Type B pancreatic cell (in vitro differentiated cells): ENCODE data around the gene ZBTB1. TPM values are rescaled to one million over a fixed set of nuclear protein-coding genes. Genes with fewer than 3 reads are reported as not detected.

Experiments used
- DNase-seq: peaks from one replicate; pipeline ENCODE4 v3.0.0; 2021; ENCODE audit warnings: mixed read lengths; ENCODE audit not compliant: unreplicated experiment; ENCODE audit errors: extremely low spot score
- H3K27ac Mint-ChIP-seq: 2 replicates; pipeline ENCODE4 v1.8.0; 2021; ENCODE audit warnings: mild to moderate bottlenecking, mixed read lengths
- H3K27me3 Mint-ChIP-seq: 2 replicates; pipeline ENCODE4 v1.8.0; 2021; ENCODE audit warnings: mixed read lengths
- H3K36me3 Mint-ChIP-seq: 2 replicates; pipeline ENCODE4 v1.8.0; 2021; ENCODE audit warnings: mixed read lengths
- H3K4me1 Mint-ChIP-seq: one replicate; pipeline ENCODE4 v1.8.0; 2021; ENCODE audit warnings: mixed read lengths; ENCODE audit not compliant: unreplicated experiment
- H3K4me3 Mint-ChIP-seq: 2 replicates; pipeline ENCODE4 v1.8.0; 2021; ENCODE audit warnings: mild to moderate bottlenecking, mixed read lengths
- H3K9me3 Mint-ChIP-seq: 2 replicates; pipeline ENCODE4 v1.8.0; 2021; ENCODE audit warnings: mixed read lengths
- total RNA-seq: library from RNA; stranded (reverse); gene quantifications from 2 replicates; pipeline ENCODE4 v1.2.1, GENCODE V29; 2021; ENCODE audit warnings: low replicate concordance
- TF ChIP-seq, protein P1 (sequence below): fragments of 200-600 bp; sonication (generic); conservative IDR thresholded peaks from 2 replicates; pipeline ENCODE4 v1.5.0; 2021; ENCODE audit warnings: antibody characterized with exemption, mild to moderate bottlenecking

Gene ZBTB1
- total RNA-seq, 1 donor from 2014 or later, result 43.2 TPM

DNA sequence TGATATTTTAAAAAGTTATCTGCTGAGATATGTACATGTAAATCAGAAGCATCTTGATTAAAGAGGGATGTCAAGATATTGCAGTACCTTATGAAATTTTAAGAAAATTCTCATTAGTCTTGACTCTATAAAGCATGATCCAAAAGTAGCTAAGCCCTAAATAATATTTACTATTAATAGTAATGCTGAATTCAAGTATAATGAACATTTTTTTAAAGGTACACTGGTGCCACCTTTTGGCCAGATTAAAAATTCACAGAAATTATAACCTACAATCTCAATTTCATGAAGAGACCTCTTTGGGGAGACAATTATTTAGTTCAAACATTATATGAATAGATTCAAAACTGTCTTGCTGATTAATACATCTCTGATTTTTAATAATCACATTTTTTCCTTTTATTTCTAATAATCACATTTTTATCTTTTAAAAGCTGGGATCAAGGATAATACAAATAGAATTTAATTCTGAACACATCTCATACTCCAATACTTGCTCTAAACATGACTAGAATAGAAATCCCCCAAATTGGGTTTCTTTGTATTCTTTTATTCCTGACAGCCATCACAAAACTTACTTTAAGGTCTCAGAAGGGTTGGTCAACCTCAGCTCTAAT lies 25.8 kb upstream of the ZBTB1 start:
- DNase-seq, result no peak
- no peaks in the 10 kb centered on the region for H3K4me1 Mint-ChIP-seq
- H3K27me3 Mint-ChIP-seq, result no peaks in the 10 kb centered on the region
- H3K36me3 Mint-ChIP-seq, result peaks cover 4% of the 10 kb centered on the region
- H3K9me3 Mint-ChIP-seq, result no peaks in the 10 kb centered on the region
- TF ChIP-seq, protein P1, sequence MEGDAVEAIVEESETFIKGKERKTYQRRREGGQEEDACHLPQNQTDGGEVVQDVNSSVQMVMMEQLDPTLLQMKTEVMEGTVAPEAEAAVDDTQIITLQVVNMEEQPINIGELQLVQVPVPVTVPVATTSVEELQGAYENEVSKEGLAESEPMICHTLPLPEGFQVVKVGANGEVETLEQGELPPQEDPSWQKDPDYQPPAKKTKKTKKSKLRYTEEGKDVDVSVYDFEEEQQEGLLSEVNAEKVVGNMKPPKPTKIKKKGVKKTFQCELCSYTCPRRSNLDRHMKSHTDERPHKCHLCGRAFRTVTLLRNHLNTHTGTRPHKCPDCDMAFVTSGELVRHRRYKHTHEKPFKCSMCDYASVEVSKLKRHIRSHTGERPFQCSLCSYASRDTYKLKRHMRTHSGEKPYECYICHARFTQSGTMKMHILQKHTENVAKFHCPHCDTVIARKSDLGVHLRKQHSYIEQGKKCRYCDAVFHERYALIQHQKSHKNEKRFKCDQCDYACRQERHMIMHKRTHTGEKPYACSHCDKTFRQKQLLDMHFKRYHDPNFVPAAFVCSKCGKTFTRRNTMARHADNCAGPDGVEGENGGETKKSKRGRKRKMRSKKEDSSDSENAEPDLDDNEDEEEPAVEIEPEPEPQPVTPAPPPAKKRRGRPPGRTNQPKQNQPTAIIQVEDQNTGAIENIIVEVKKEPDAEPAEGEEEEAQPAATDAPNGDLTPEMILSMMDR, result peak; percentile 66
- H3K4me3 Mint-ChIP-seq, result no peak overlapping the region
- H3K27ac Mint-ChIP-seq, result no peak overlapping the region

DNA sequence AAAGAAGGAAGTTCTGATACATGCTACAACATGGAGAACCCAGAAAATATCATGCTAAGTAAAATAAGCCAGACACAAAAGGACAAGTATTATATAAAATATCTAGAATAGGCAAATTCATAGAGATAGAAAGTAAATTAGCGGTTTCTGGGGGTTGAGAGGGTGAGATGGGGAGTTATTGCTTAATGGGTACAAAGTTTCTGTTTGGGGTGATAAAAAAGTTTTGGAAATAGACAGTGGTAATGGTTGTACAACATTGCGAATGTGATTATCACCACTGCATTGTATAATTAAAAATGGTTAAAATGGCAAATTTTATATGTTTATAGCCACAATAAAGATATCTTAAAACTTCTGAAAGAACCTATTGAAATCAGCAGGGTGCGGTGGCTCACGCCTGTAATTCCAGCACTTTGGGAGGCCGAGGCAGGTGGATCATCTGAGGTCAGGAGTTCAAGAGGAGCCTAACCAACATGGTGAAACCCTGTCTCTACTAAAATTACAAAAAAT lies 15.9 kb upstream of the ZBTB1 start:
- DNase-seq, result no peak
- peaks cover 7% of the 10 kb centered on the region for H3K36me3 Mint-ChIP-seq
- TF ChIP-seq, protein P1, result no peak
- H3K4me1 Mint-ChIP-seq, result no peaks in the 10 kb centered on the region
- no peak overlapping the region for H3K27ac Mint-ChIP-seq
- H3K27me3 Mint-ChIP-seq, result no peaks in the 10 kb centered on the region
- no peaks in the 10 kb centered on the region for H3K9me3 Mint-ChIP-seq
- H3K4me3 Mint-ChIP-seq, result no peak overlapping the region

DNA sequence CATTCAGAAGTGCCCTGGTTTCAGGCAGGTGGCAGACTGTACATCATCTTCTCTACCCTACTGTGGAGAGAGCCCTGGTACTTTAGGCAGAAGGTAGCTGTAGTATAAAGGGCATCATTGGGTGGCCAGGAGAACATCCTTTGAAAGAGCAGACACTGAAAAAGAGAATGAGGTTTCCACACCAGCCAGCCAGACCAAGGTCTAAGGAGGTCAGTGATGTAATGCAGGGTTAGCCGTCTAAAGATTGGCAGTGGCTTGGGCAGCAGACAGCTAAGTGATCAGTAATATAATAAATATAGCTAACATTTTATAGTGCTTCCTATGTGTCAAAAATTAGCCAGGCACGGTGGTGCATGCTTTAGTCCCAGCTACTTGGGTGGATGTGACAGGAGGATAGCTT lies 12.9 kb upstream of the ZBTB1 start:
- Mint-ChIP-seq H3K4me3 (no peak overlapping the region), H3K27me3 (no peaks in the 10 kb centered on the region)

DNA sequence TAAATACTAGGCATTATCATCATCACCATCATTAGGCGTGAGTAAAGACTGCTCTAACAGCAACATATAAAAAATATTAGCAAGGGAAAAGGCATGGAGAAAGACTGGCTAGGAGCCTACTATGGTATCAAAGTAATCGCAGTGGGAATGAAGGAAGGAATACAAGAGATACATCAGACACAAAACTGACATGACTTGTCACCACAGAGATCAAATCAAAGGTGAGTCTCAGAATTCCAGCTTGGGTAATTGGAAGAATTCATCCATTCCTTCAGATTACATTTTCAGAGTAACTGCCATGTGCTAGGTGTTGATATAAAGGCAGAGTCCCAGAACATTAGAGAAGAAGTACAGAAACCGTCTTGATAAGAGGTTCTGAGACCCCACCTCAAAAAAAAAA lies 11.1 kb upstream of the ZBTB1 start:
- DNase-seq, result no peak
- TF ChIP-seq, protein P1, result no peak
- H3K9me3 Mint-ChIP-seq, result no peaks in the 10 kb centered on the region
- peaks cover 11% of the 10 kb centered on the region for H3K36me3 Mint-ChIP-seq
- no peak overlapping the region for H3K27ac Mint-ChIP-seq
- no peaks in the 10 kb centered on the region for H3K4me1 Mint-ChIP-seq
- no peaks in the 10 kb centered on the region for H3K27me3 Mint-ChIP-seq
- no peak overlapping the region for H3K4me3 Mint-ChIP-seq

More for the DNA sequence above, 12.9 kb upstream of the ZBTB1 start:
- no peak overlapping the region for H3K27ac Mint-ChIP-seq
- H3K36me3 Mint-ChIP-seq, result peaks cover 12% of the 10 kb centered on the region
- no peak for DNase-seq
- H3K4me1 Mint-ChIP-seq, result no peaks in the 10 kb centered on the region
- H3K9me3 Mint-ChIP-seq, result no peaks in the 10 kb centered on the region
- TF ChIP-seq, protein P1, result no peak

DNA sequence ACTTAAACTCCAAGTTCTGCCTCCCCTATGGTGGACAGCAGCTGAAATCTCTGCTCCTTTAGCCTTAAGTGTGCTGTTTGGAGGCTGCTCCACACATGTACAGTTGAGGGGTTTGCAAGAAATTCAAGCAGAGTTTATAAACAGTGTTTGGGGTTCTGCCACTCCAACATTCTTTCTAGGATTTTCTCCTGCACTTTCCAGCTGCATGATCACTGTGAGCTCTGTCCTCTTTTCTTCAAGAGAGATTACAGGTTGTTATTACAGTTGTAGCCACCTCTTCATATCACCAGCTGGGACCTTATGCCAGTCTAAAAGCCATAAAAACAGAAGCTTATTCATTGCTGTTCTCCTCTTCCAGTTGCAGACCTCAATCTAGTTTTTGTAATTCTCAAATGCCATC lies 9.3 kb upstream of the ZBTB1 start:
- H3K4me1 Mint-ChIP-seq, result peaks cover 8% of the 10 kb centered on the region
- TF ChIP-seq, protein P1, result no peak
- no peaks in the 10 kb centered on the region for H3K9me3 Mint-ChIP-seq
- no peak overlapping the region for H3K27ac Mint-ChIP-seq
- H3K4me3 Mint-ChIP-seq, result no peak overlapping the region
- H3K27me3 Mint-ChIP-seq, result no peaks in the 10 kb centered on the region
- no peak for DNase-seq
- peaks cover 10% of the 10 kb centered on the region for H3K36me3 Mint-ChIP-seq
